GM18951 (cell line): ENCODE results near the gene GPR12.

Experiments
- POLR2A ChIP-seq: IDR thresholded peaks from 4 replicates; pipeline ENCODE4 v1.6.1; 2011; ENCODE audit warnings: mild to moderate bottlenecking; ENCODE audit not compliant: insufficient read length, insufficient read depth; ENCODE audit errors: extremely low read depth
- in situ Hi-C: fragments of 300-500 bp; cut with MboI; formaldehyde crosslinking; loops from one replicate; pipeline ENCODE4 v1.12.0; 2022; ENCODE audit warnings: low sequenced_read_pairs, mixed read lengths, inconsistent platforms; ENCODE audit not compliant: unreplicated experiment

The GPR12 gene

DNA sequence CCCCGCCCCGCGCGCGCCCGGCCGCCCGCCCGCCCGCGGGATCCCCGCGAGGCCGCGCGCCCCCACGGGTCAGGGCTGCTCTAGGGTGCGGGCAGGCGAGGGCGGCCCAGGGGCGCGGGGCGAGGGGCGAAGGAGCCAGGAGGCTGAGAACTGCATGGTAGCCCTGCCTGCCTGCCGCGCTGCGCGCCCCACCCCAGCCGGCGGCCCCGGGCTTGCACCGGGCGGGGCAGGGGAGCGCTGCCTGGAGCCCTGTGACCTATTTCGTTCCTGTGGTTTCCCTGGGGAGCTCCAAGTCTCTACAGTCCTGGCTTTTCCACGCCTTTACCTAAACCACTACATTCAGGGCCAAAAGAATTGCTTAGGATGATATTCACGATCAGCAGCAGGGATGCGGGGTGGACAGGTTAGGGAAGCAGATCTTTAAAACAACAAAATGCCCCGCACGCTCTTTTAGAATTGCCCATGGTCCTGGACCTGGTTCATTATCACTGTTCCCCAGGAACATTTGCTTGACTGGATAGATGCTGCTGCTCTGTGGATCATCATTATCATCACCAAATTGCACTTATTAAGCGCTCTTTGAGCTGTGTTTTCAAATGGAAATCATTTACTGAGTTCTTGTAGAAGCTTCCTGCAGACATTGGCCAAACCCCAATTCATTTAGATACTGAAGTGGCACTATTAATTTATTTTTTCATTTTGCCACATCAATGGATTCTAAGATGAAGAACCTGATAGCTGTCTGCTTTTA, 421 bp upstream of the GPR12 start:
- in situ Hi-C loops: no loop called here

DNA sequence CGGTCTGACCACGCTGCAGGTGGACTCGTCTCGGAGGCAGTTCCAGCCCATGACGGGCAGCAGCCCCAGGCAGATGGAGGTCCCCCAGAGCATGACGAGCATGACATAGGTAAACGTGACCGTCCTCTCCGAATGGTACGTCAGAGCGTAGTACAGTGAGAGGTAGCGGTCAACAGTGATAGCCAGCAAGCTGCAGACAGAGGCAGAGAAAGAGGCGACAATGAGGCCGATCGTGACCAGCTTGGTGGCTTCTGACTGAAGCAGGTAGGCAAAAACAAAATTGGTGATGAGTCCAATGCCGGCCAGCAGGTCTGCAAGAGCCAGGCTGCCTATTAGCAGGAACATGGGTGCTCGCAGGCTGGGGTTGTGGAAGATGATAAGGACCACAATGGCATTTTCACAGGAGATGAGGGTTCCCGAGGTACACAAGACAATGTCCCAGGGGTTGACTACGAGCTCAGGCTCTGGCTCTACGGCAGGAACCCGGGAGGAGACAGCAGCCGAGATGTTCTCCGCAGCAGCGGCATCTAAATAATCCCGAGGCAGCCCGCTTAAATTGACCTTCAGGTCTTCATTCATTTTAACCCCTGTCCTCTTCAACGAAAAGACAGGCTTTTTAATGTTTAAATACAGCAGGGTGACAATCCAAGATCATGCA, 1.2 kb downstream of the GPR12 start:
- TF ChIP-seq POLR2A: no peak
- in situ Hi-C loops: no loop called here

More for the DNA sequence above, 421 bp upstream of the GPR12 start:
- no peak for TF ChIP-seq POLR2A

DNA sequence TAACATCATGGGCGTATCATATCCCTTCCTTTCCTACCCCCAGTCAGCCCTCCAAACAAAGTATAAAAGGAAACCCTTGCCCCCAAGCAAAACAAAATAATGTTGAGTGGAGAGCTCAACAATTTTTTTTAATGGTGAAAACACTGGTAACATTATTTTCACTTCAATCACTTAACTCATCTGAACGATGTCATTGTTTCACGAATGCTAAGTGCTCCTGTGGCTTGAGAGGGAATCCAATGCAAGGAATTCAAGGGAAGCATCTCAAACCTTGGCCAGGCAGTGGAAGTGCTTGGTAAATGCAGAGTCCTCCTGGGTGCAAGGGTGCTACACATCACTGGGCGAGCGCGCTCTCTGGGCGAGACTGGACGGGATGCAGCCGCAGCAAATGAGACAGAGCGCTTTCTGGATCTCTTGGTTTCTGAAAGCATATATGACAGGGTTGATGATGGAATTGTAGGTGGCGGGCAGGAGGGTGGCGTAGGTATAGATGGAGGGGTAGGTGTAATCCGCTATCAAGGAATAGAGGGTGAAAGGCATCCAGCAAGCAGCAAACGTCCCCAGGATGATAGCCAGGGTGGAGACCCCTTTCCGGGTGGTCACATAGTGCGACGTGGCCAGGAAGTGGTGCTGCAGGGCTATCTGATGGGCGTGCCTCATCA, 2.0 kb downstream of the GPR12 start:
- TF ChIP-seq POLR2A: no peak
- in situ Hi-C loops: no loop called here

DNA sequence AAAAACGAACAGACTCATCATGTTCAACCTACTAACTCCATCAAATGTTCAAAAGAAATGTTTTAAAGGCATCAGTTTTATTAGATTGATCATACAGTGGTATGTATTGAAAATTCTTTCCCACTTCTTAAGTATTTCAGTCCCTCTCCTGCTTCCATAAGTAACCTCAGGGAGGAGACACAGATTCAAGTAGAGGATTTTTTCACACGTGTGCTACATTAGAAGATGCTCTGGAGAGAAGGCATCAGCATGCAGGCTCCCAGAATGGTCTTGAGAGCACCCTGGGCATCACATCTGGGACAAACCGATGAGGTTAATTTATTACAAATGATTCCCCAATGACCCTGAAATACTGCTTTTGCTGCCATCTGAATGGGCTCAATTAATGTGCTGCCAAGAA, 3.6 kb downstream of the GPR12 start:
- in situ Hi-C loops: no loop called here
- TF ChIP-seq POLR2A: no peak

GRCh38 chr13:26752671-26753070, 7.9 kb downstream of the GPR12 start:
- in situ Hi-C loops: no loop called here
- no peak for TF ChIP-seq POLR2A

- TF ChIP-seq POLR2A: no peak
- in situ Hi-C loops: no loop called here
Measured at GRCh38 chr13:26749905-26750304, 10.7 kb downstream of the GPR12 start.

- TF ChIP-seq POLR2A: no peak
- in situ Hi-C loops: no loop called here
Measured at GRCh38 chr13:26749285-26749684, 11.3 kb downstream of the GPR12 start.

- no peak for TF ChIP-seq POLR2A
- in situ Hi-C loops: no loop called here
Measured at GRCh38 chr13:26747706-26748105, 12.9 kb downstream of the GPR12 start.

GRCh38 chr13:26743971-26744370, 16.6 kb downstream of the GPR12 start:
- in situ Hi-C loops: no loop called here
- TF ChIP-seq POLR2A: no peak

DNA sequence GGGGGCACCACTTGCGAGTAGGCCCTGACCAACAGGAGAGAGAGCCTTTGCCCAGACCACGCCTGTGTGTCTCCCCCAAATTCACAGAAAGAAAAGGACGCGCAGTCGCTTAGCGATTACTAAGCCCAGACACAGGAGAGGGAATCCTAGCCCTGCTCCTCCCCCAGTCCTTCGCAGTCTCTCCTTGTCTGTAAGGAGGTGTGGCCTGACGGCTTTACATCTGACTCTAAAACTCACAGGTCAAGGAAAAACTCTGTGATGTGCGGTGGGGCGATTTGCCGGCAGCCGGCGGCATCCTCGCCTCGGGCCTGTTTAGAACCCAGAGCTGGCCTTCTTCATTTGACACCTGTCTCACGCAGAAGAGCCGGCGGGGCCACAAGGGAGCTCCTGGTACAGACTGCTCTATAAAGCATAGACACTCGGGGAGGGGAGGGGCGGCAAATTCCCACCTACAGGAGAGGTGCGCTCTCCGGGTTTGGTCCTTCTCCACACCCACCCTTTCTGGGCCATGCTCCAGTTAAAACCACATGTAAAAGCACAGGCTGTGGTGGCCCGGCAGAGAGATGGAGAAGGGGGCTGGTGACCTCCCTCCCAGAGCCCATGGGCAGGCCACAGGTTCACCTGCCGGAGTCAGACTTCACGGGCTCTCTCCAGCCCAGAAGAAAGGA, 17.8 kb downstream of the GPR12 start:
- in situ Hi-C loops: no loop called here
- TF ChIP-seq POLR2A: no peak

GRCh38 chr13:26735677-26736076, 24.9 kb downstream of the GPR12 start:
- TF ChIP-seq POLR2A: no peak
- in situ Hi-C loops: no loop called here

DNA sequence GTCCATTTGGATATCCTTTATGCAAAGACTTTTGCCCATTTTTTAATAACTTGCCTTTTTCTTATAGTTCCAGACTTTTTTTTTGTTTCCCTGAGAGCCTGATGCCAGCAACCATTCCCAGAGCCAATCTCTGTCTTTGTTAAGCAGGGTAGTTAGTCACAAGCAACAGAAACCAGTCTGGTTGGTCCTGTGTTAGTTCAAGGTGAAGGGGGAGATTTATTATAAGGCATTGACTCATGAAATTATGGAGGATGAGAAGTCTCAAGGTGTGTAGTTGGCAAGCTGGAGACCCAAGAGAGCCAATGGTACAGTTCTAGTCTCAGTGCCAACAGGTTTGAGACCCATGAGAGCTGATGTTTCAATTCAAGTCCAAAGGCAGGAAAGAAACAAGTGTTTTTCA, 33.0 kb downstream of the GPR12 start:
- in situ Hi-C loops: no loop called here

DNA sequence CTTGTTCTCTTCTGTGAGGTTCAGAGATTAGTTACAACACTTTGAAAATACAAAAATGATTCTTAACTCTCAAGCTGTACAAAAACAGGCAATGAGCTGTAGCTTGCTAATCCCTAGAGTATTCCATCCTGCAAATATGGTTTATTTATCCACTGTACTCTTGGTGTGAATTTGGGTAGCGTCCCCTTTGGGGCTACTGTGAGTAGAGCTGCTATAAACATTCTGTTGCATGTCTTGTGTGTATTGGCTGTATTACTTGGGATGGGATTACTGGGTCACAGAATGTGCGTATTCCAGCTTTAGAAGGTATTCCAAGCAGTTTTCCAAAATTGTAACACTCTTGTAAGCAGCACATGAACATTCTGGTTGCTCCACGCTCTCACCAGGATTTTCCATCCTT, 33.5 kb downstream of the GPR12 start:
- in situ Hi-C loops: no loop called here
- no peak for TF ChIP-seq POLR2A

More for the DNA sequence above, 33.0 kb downstream of the GPR12 start:
- TF ChIP-seq POLR2A: no peak
